HCT116 (cell line): Measurements from ENCODE around the gene CPLANE2. TPM values are rescaled to one million over a fixed set of nuclear protein-coding genes. Genes with fewer than 3 reads are reported as not detected.

Source experiments
- ATAC-seq: fragments of 200-7000 bp; cut with Tn5 transposase; 2 replicates; pipeline ENCODE4 v1.9.1; 2020; ENCODE audit warnings: mild to moderate bottlenecking, moderate library complexity
- BruUV-seq: library from RNA; stranded (reverse); fragments of 400-500 nt; replicated peaks from 2 replicates; lab custom pipeline; 2021; lab: Mats Ljungman, UMichigan
- CTCF ChIA-PET: fragments of 300-600 bp; sonication (Branson Sonifier 250); formaldehyde crosslinking; loops from one replicate; lab custom pipeline; 2021; ENCODE audit warnings: antibody characterized with exemption; lab: Charles Lee
- POLR2A ChIA-PET: fragments of 300-600, 350-600 bp; sonication (Branson Sonifier 250); formaldehyde crosslinking; loops from one replicate; lab custom pipeline; 2021; ENCODE audit warnings: antibody characterized with exemption; lab: Charles Lee
- RAD21 ChIA-PET, 2 experiments: fragments of 300-600 bp; sonication (Branson Sonifier 250); formaldehyde crosslinking; loops; one replicate each; lab custom pipeline; 2023; ENCODE audit warnings: low total read pairs in 2 of 2; ENCODE audit not compliant: uncharacterized antibody in 2 of 2, unreplicated experiment in 2 of 2, low non-redundant PET in 1 of 2; lab: Charles Lee
- DNase-seq: peaks from one replicate; pipeline ENCODE4 v3.0.0-alpha.2; 2010; ENCODE audit warnings: low read depth, low spot score
- H2AFZ ChIP-seq: fragments of 200-600 bp; shearing (Covaris generic), sonication (generic); 2 replicates; pipeline ENCODE4 v1.6.1; 2017; ENCODE audit warnings: low read depth, mixed run types, mixed read lengths, antibody characterized with exemption, low read length; ENCODE audit not compliant: poor library complexity, severe bottlenecking
- H3K27ac ChIP-seq: 2 replicates; pipeline ENCODE4 v1.5.1; 2012; ENCODE audit warnings: low read depth, low read length
- H3K27me3 ChIP-seq: fragments of 200-600 bp; sonication (generic); 2 replicates; pipeline ENCODE4 v1.6.1; 2016; ENCODE audit warnings: mixed run types, low read length, mixed read lengths; ENCODE audit not compliant: insufficient read depth
- H3K36me3 ChIP-seq, 2 experiments: fragments of 200-500 bp in 1 of 2; fragments of 200-600 bp in 1 of 2; sonication (Bioruptor generic) in 1 of 2; sonication (generic) in 1 of 2; 2 replicates each; pipeline versions ENCODE4 v1.5.1 to v1.6.1; 2014 to 2016; ENCODE audit warnings: low read length in 2 of 2, inconsistent platforms in 1 of 2, mixed read lengths in 1 of 2, mixed run types in 1 of 2; ENCODE audit not compliant: insufficient read depth in 2 of 2, control insufficient read depth in 1 of 2
- H3K4me1 ChIP-seq, 2 experiments: fragments of 200-600 bp in 1 of 2; sonication (generic) in 1 of 2; 2 replicates each; pipeline versions ENCODE4 v1.5.1 to v1.6.1; 2012 to 2017; ENCODE audit warnings: low read length in 2 of 2, inconsistent platforms in 1 of 2, mild to moderate bottlenecking in 1 of 2, mixed read lengths in 1 of 2, mixed run types in 1 of 2, moderate library complexity in 1 of 2; ENCODE audit not compliant: insufficient read depth in 2 of 2, control insufficient read depth in 1 of 2
- H3K4me2 ChIP-seq: fragments of 200-600 bp; sonication (generic); 2 replicates; pipeline ENCODE4 v1.6.1; 2017; ENCODE audit warnings: mixed run types, low read length, mixed read lengths
- H3K4me3 ChIP-seq, 2 experiments: fragments of 200-600 bp in 1 of 2; sonication (generic) in 1 of 2; replicated peaks in 1 of 2; 2 replicates each; pipeline ENCODE4 v1.5.1; 2011 to 2016; ENCODE audit warnings: low read length in 2 of 2, control low read depth in 1 of 2, low read depth in 1 of 2, mild to moderate bottlenecking in 1 of 2, mixed read lengths in 1 of 2, mixed run types in 1 of 2
- H3K79me2 ChIP-seq: fragments of 200-600 bp; sonication (generic); 2 replicates; pipeline ENCODE4 v1.6.1; 2017; ENCODE audit warnings: mild to moderate bottlenecking, mixed run types, low read length, moderate library complexity, mixed read lengths; ENCODE audit not compliant: insufficient read depth
- H3K9ac ChIP-seq: fragments of 200-600 bp; sonication (generic); 2 replicates; pipeline ENCODE4 v1.6.1; 2016; ENCODE audit warnings: low read length, mixed read lengths
- H3K9me2 ChIP-seq: fragments of 200-600 bp; sonication (generic), shearing (Covaris generic); 2 replicates; pipeline ENCODE4 v1.6.1; 2017; ENCODE audit warnings: mixed run types, mild to moderate bottlenecking, moderate library complexity; ENCODE audit not compliant: insufficient read depth
- H3K9me3 ChIP-seq, 2 experiments: fragments of 200-500 bp in 1 of 2; fragments of 200-600 bp in 1 of 2; sonication (Bioruptor generic) in 1 of 2; sonication (generic) in 1 of 2; 2 replicates each; pipeline ENCODE4 v1.6.1; 2014 to 2017; ENCODE audit warnings: low read length in 2 of 2, mixed read lengths in 2 of 2, inconsistent platforms in 1 of 2, low read depth in 1 of 2, mild to moderate bottlenecking in 1 of 2, mixed run types in 1 of 2, moderate library complexity in 1 of 2; ENCODE audit not compliant: control insufficient read depth in 1 of 2, insufficient read depth in 1 of 2
- H4K20me1 ChIP-seq: fragments of 200-600 bp; sonication (generic), shearing (Covaris generic); 2 replicates; pipeline ENCODE4 v1.6.1; 2017; ENCODE audit warnings: mixed run types, mild to moderate bottlenecking, moderate library complexity; ENCODE audit not compliant: insufficient read depth
- ATF3 ChIP-seq: IDR thresholded peaks from 2 replicates; pipeline ENCODE4 v1.6.1; 2012
- CBX3 ChIP-seq: IDR thresholded peaks from 2 replicates; pipeline ENCODE4 v1.6.1; 2012; ENCODE audit warnings: low read depth
- EGR1 ChIP-seq: IDR thresholded peaks from 2 replicates; pipeline ENCODE4 v1.6.1; 2012; ENCODE audit warnings: low read depth
- POLR2AphosphoS5 ChIP-seq: IDR thresholded peaks from 2 replicates; pipeline ENCODE4 v1.6.1; 2011; ENCODE audit warnings: mild to moderate bottlenecking, low read depth, low read length, moderate library complexity
- SIN3A ChIP-seq: IDR thresholded peaks from 2 replicates; pipeline ENCODE4 v1.6.1; 2012; ENCODE audit warnings: low read depth
- SP1 ChIP-seq: IDR thresholded peaks from 2 replicates; pipeline ENCODE4 v1.6.1; 2012; ENCODE audit warnings: low read depth
- SRF ChIP-seq: IDR thresholded peaks from 2 replicates; pipeline ENCODE4 v1.6.1; 2012; ENCODE audit warnings: low read depth
- TCF7L2 ChIP-seq: IDR thresholded peaks from 2 replicates; pipeline ENCODE4 v1.7.0; 2011; ENCODE audit warnings: borderline replicate concordance, inconsistent platforms; ENCODE audit not compliant: insufficient read depth, insufficient read length; ENCODE audit errors: extremely low read depth
- ZBTB33 ChIP-seq: IDR thresholded peaks from 2 replicates; pipeline ENCODE4 v1.6.1; 2011; ENCODE audit warnings: mild to moderate bottlenecking, low read length, moderate library complexity; ENCODE audit not compliant: insufficient replicate concordance; ENCODE audit errors: extremely low read depth
- ZNF274 ChIP-seq: fragments of 200-500 bp; sonication (Bioruptor generic); IDR thresholded peaks from 2 replicates; pipeline ENCODE4 v1.6.1; 2014; ENCODE audit warnings: mild to moderate bottlenecking, low read depth, low read length, inconsistent platforms
- intact Hi-C: fragments of 100-400 bp; cut with micrococcal nuclease; formaldehyde crosslinking; loops from 2 replicates; pipeline ENCODE4 v1.10.0; 2022
- total RNA-seq: library from RNA; stranded (reverse); gene quantifications from one replicate; pipeline ENCODE4 v1.2.1, GENCODE V29; 2021; ENCODE audit not compliant: unreplicated experiment

CPLANE2 gene
- total RNA-seq, 1 experiment from 2014 or later, result 8.1 TPM

GRCh38 chr1:16248007-16248436, 11.0 kb upstream of the CPLANE2 start:
- no peaks in the 10 kb centered on the region for H3K79me2 ChIP-seq
- H3K4me1 ChIP-seq, result peaks cover 5 to 22% of the 10 kb centered on the region in 2 experiments
- H3K27ac ChIP-seq, result no peak overlapping the region
- BruUV-seq, result no TSS peak
- H3K27me3 ChIP-seq, result no peaks in the 10 kb centered on the region
- no peak overlapping the region for H3K4me3 ChIP-seq
- no peak overlapping the region for H3K9ac ChIP-seq
- no peaks in the 10 kb centered on the region for H3K9me2 ChIP-seq
- no peak for TF ChIP-seq POLR2AphosphoS5
- H4K20me1 ChIP-seq, result no peaks in the 10 kb centered on the region
- DNase-seq, result no peak
- intact Hi-C loops, result no loop called here
- POLR2A ChIA-PET, result interaction anchor here (1.5 kb wide), 2 partner anchors 11 to 36 kb away, joined by 3 to 4 read pairs; partner anchors contain the start of genes ARHGEF19 and CPLANE2
- RAD21 ChIA-PET, result interaction anchor here in 1 of 2 experiments (1.1 kb wide), 1 partner anchor 115 kb away, joined by 3 read pairs; no protein-coding TSS in a partner anchor
- peaks cover 4 to 22% of the 10 kb centered on the region in 2 experiments; a peak in 1 of 4 replicates for H3K36me3 ChIP-seq
- no peaks in the 10 kb centered on the region for H3K9me3 ChIP-seq
- no peak overlapping the region for H2AFZ ChIP-seq
- ATAC-seq, result no peak
- no peak overlapping the region for H3K4me2 ChIP-seq
- CTCF ChIA-PET, result interaction anchor here (0.6 to 2.4 kb wide), 6 partner anchors 10 to 169 kb away, joined by 3 to 10 read pairs (median 4); partner anchors contain the start of gene CPLANE2

- POLR2A ChIA-PET, result interaction anchor here (1.5 kb wide), 1 partner anchor 10 kb away, joined by 4 read pairs; the partner anchor contains the start of gene CPLANE2
Observed at GRCh38 chr1:16247441-16247840, 10.5 kb upstream of the CPLANE2 start.

More at GRCh38 chr1:16247441-16247840, 10.5 kb upstream of the CPLANE2 start:
- Histone ChIP-seq H3K9ac (no peak overlapping the region), H3K4me2 (no peak overlapping the region), H3K27ac (no peak overlapping the region), H2AFZ (no peak overlapping the region), H3K9me2 (no peaks in the 10 kb centered on the region), H3K9me3 (no peaks in the 10 kb centered on the region), H4K20me1 (no peaks in the 10 kb centered on the region), H3K36me3 (peaks cover 4 to 16% of the 10 kb centered on the region in 2 experiments; a peak in 1 of 4 replicates), H3K4me3 (no peak overlapping the region), H3K4me1 (peaks cover 5 to 22% of the 10 kb centered on the region in 2 experiments), H3K79me2 (no peaks in the 10 kb centered on the region), H3K27me3 (no peaks in the 10 kb centered on the region)
- intact Hi-C loops, result no loop called here
- ATAC-seq (no peak), DNase-seq (no peak)
- ChIA-PET RAD21 (interaction anchor here in 1 of 2 experiments (1.1 kb wide), 1 partner anchor 116 kb away, joined by 3 read pairs; no protein-coding TSS in a partner anchor), CTCF (interaction anchor here (1.2 to 2.4 kb wide), 3 partner anchors 10 to 168 kb away, joined by 3 to 10 read pairs (median 9); partner anchors contain the start of gene CPLANE2)
- no TSS peak for BruUV-seq
- no peak for TF ChIP-seq ATF3
- TF ChIP-seq SIN3A, result no peak
- no peak for TF ChIP-seq CBX3
- TF ChIP-seq SP1, result no peak
- no peak for TF ChIP-seq SRF
- TF ChIP-seq TCF7L2, result no peak
- TF ChIP-seq EGR1, result no peak
- TF ChIP-seq ZNF274, result no peak
- TF ChIP-seq ZBTB33, result no peak
